ENCODE results near the gene ULK4. TPM values are rescaled to one million over a fixed set of nuclear protein-coding genes. Genes with fewer than 3 reads are reported as not detected.

Gene ULK4
- total and polyA plus RNA-seq, 9 of the 15 experiments (the other 6 are each of a cell fraction or from before 2014, with no cell fraction given) = 3.0 to 5.9 (median 3.5) TPM

DNA sequence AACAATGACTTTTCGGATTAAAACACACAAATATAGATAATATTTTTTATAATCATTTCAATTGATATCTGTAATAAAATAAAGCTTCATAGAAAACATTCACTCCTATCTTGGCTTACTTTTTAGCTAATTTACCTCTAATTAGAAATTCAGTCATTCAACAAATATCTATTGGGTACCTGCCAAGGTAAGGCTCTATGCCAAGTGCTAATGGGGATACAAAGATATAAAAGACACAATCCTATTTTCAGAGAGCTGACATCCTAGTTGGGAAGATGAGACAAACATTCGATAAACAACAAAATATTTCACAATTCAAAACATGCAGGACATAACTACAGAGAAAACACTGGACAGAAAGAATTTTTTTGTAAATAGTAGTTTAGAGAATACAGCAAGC is 63.3 kb downstream of the ULK4 start:
- BruUV-seq (replicated peaks) = no TSS peak
- TF ChIP-seq PRPF4 (IDR thresholded peaks at IDR 0.05; ENCODE audit: insufficient read depth, low read depth, low read length, poor library complexity, severe bottlenecking) (no peak), CCAR2 (IDR thresholded peaks at IDR 0.05; ENCODE audit: low read depth, low read length) (no peak), THRAP3 (IDR thresholded peaks at IDR 0.05; ENCODE audit: borderline replicate concordance) (no peak), ZNF445 (CRISPR knock-in tag; IDR thresholded peaks at IDR 0.05; ENCODE audit: low read depth) (no peak), TARDBP (IDR thresholded peaks at IDR 0.05) (no peak), NCOA2 (IDR thresholded peaks at IDR 0.05; ENCODE audit: partially characterized antibody in 2 of 2) (no peak), ZNF134 (CRISPR knock-in tag; conservative IDR thresholded peaks at IDR 0.05) (no peak), SMAD1 (IDR thresholded peaks at IDR 0.05; ENCODE audit: low read depth, low read length, partially characterized antibody) (no peak), NR1H2 (CRISPR knock-in tag; IDR thresholded peaks at IDR 0.05) (no peak), TRIM24 (IDR thresholded peaks at IDR 0.05) (no peak)
- H3K79me2 ChIP-seq (ENCODE audit: control insufficient read depth, insufficient read depth, low read length) = no peaks in the 10 kb centered on the region
- H3K9me3 ChIP-seq (replicated peaks; ENCODE audit: control insufficient read depth, insufficient read depth, low read depth, low read length) = no peaks in the 10 kb centered on the region
- no peaks in the 10 kb centered on the region for H4K20me1 ChIP-seq (replicated peaks; ENCODE audit: control insufficient read depth, insufficient read depth, low read length)
- no peak overlapping the region for H3K9ac ChIP-seq (ENCODE audit: insufficient read depth in 1 of 2, low read depth in 2 of 2, low read length in 2 of 2)
- H3K4me3 ChIP-seq = no peak overlapping the region
- no peaks in the 10 kb centered on the region for H3K9me1 ChIP-seq (ENCODE audit: control insufficient read depth, insufficient read depth, low read length)
- no peak for FAIRE-seq
- intact Hi-C loops (cut with micrococcal nuclease) (loop anchor here (1.0 kb wide), 1 partner anchor 201 kb away; no protein-coding TSS in a partner anchor), in situ Hi-C loops (cut with MboI) (loop anchor here (10.0 kb wide), 1 partner anchor 546 kb away; no protein-coding TSS in a partner anchor)
- H2AFZ ChIP-seq (ENCODE audit: low read depth, low read length) = no peak overlapping the region
- H3K4me2 ChIP-seq (ENCODE audit: insufficient read depth, low read length) = no peak overlapping the region
- ChIA-PET POLR2A (interaction anchor here (0.7 to 1.0 kb wide), 2 partner anchors 13 to 24 kb away, joined by 3 to 4 read pairs; no protein-coding TSS in a partner anchor), CTCF (ENCODE audit: low intra/inter-chr PET ratio) (no interaction called here)
- ATAC-seq = no peak
- H3K27me3 ChIP-seq (ENCODE audit: control insufficient read depth in 2 of 2, insufficient read depth in 2 of 2, low read length in 2 of 2) = no peaks in the 10 kb centered on the region
- peaks cover 5 to 6% of the 10 kb centered on the region in 2 experiments; a peak in 3 of 5 replicates for H3K4me1 ChIP-seq (replicated peaks in 1 of 2; ENCODE audit: control insufficient read depth in 2 of 2, insufficient read depth in 2 of 2, low read length in 2 of 2)
- no peaks in the 10 kb centered on the region for H3K36me3 ChIP-seq (ENCODE audit: control insufficient read depth, insufficient read depth, low read length)
- 34% methylated on average over 2 of the region's 2 CpGs for WGBS (ENCODE audit: insufficient coverage, low coverage, missing lambda C conversion rate)
- no peak for DNase-seq (ENCODE audit: extremely low read depth in 1 of 4, low spot score in 3 of 4)
- H3K27ac ChIP-seq (ENCODE audit: extremely low read depth, low read depth, low read length) = no peak overlapping the region

Data from K562 (cell line).